ENCODE results near the gene PLCG1.

The PLCG1 gene

GRCh38 chr20:41214666-41215065 is 77.3 kb downstream of the PLCG1 start:
- DNase-seq (ENCODE audit: low read depth): no peak

- no peak for DNase-seq (ENCODE audit: low read depth)
These were observed 80.1 kb downstream of the PLCG1 start for GRCh38 chr20:41217422-41217821.

GRCh38 chr20:41218466-41218865 is 81.1 kb downstream of the PLCG1 start:
- DNase-seq (ENCODE audit: low read depth): no peak

- DNase-seq (ENCODE audit: low read depth): no peak
These were observed 82.5 kb downstream of the PLCG1 start for GRCh38 chr20:41219824-41220223.

GRCh38 chr20:41221614-41222218 is 84.4 kb downstream of the PLCG1 start:
- DNase-seq (ENCODE audit: low read depth): no peak

GRCh38 chr20:41222296-41222695 is 85.0 kb downstream of the PLCG1 start:
- no peak for DNase-seq (ENCODE audit: low read depth)

GRCh38 chr20:41222703-41223102 is 85.4 kb downstream of the PLCG1 start:
- DNase-seq (ENCODE audit: low read depth): no peak

- DNase-seq (ENCODE audit: low read depth): no peak
These were observed 85.8 kb downstream of the PLCG1 start for GRCh38 chr20:41223112-41223511.

- no peak for DNase-seq (ENCODE audit: low read depth)
These were observed 86.9 kb downstream of the PLCG1 start for GRCh38 chr20:41224281-41224680.

GRCh38 chr20:41225091-41225490 is 87.7 kb downstream of the PLCG1 start:
- DNase-seq (ENCODE audit: low read depth): no peak

- no peak for DNase-seq (ENCODE audit: low read depth)
These were observed 89.1 kb downstream of the PLCG1 start for GRCh38 chr20:41226426-41226825.
